Fibroblast of skin of scalp (primary cell): ENCODE data around the gene ARSG.
"Not testable (repeated sequence)": the region's sequence is repeated elsewhere in the genome, so short reads cannot be mapped to it uniquely, and the experiment has no call there.

Experiments
- DNase-seq: peaks from one replicate; pipeline ENCODE4 v3.0.0-alpha.2; 2013

The ARSG gene

DNA sequence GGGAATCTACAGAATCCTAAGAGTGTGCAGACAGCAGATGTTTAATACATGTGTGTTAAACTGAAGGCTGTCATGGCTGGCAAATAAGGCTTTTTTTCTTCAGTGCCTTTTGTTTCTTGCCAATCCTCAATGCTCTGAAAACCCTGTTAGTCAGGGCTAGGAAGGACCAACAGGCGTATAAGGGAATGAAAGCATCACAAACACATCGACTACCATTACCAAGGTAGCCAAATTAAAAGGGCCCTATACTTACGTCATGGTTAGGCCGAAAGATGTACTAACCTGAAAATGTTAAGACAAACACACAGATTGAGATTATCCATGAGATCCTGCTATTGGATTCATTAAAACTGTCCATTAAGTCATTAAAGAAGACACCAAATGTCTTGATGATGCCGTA is 13.5 kb upstream of the ARSG start:
- no peak for DNase-seq

DNA sequence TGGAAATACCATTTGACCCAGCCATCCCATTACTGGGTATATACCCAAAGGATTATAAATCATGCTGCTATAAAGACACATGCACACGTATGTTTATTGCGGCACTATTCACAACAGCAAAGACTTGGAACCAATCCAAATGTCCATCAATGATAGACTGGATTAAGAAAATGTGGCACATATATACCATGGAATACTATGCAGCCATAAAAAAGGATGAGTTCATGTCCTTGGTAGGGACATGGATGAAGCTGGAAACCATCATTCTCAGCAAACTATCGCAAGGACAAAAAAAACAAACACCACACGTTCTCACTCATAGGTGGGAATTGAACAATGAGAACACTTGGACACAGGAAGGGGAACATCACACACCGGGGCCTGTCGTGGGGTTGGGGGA is 9.3 kb upstream of the ARSG start:
- DNase-seq: not testable (repeated sequence)

DNA sequence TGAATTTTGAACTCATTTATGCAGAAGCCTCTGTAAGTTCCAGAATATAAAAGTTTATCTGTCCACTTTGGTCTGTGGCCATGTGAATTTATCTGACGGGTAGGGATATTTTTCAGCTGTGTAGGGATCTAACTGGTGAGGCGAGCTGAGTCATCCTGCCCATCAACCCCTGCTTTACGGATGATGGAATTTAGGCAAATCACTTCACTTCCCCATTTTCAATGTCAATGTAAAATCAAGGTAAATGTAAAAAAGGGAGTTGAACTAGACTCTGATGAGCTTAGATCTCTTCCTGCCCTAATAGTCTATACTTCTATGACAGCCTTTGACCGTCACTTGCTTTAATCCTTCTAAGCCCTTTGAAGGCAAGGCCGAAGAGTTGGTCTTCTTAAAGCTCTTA is 2.9 kb upstream of the ARSG start:
- no peak for DNase-seq

DNA sequence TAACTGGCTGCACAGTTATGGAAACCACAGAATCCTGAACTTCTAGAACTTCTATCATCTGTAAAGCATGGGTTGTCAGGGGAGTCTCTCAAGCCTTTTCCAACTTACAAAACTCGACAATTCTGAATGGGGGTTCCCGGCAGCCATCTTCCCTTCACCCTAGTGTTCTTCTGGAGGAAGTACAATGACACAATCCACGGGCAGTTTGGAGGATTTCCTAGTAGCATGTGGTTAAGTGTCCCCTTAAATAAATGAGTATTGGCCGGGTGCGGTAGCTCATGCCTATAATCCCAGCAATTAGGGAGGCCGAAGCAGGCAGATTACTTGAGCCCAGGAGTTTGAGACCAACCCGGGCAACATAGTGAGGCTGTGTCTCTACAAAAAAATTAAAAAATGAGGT is 2.5 kb upstream of the ARSG start:
- no peak for DNase-seq

DNA sequence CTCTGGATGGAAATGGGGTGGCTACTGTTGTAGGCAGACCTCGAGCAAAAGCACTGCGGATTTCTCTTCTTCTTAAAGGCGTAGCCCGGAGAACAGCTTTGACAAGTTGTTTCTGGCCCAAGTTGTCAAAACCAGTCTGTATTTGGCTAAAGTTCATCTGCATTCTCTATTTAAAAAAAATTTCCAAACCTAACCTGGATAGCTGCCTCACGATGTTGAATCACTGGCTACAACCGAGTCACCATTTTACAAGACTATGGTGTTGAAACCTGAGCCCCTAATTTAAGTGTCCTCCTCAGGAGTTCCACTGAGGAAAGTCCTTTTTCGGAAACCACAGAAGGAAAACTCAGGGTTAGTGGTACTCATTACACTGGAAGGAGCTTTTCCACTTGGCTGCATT is 1.8 kb upstream of the ARSG start:
- no peak for DNase-seq

DNA sequence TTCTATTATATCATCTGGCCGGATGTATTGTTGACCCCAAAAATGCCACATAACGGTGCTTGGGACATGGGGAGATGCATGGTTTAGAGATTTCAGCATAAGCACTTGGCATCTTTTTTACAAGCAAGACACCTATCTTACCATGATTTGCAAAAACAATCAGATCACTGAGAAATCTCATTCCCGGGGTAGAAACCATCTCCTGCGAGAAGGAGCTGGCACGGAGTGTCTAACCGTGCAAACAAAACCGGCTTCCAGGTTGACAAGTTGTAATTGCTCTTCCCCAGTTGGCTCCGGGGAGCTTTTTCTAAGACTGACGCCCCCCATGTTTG is 1.4 kb upstream of the ARSG start:
- DNase-seq: no peak

DNA sequence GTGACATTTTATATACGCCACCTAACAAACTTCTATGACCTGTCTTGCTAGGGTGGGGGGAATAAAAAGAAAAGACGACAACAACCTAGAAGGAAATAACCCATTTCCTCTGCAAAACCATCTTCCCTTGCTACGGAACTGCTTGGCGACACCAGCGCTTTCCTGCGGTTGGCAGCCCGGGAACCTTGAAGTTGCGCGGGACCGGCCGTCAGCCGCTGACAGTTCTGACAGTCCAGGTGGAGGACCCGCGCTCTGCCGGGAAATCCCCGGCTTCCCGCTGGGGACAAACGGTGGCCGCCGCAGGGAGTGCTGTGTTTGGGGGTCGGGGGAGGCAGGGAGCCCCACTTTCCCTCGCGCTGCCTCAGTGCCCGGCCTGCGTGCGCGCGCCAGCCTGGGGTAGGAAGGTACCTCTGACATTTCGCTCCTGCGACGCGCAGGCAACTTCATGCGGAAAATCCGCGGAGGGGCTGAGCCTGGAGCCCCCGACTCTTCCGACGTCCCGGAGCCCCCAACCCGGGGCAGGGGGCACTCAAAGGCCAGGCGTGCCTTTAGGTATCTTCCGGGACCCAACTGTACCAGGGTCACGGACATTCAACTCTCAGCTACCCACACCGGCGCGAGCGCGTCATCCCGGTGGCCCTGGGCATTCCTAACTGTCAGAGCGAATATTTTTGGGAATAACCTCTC is 884 bp upstream of the ARSG start:
- no peak for DNase-seq

DNA sequence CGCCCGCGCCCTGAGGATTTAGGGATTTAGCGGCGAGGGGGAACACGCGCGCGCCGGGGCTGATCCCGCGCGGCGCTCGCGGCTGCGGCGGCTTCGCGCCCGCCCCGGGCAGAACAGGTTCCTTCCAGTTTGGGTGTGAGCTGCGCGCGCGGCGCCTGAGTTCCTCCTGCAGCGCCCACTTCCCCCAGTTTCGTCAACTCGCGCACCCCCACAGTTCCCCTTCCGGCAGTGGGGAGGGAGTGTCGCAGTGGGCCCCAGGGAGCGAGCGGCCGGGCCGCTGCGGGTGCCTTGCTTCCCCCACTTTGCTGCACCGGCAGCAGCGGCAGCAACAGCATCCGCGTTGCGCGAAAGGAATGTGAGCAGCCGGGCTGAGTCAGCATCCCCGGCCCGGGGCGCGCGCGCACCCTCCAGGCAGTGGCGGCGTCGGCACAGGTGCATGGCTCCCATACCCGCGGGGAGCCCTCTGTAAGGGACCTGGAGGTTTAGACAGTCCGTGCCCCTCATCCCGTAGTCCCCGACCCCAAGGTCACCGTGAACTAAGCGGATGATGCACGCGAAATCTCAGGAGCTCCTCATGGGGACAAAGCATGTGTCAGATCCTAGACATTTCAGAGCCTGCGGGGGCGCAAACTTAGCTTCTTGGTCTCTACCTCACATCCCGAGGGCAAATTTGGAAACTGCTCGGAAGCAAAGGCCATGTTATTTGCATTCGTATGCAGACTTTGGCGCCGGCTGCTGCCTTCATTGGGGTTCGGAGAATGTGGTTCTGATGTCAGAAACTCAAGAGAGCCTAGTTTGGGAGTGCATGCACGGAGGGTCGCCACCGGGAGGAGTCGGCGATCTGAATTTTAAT is 767 bp downstream of the ARSG start:
- peak; percentile 50 for DNase-seq

DNA sequence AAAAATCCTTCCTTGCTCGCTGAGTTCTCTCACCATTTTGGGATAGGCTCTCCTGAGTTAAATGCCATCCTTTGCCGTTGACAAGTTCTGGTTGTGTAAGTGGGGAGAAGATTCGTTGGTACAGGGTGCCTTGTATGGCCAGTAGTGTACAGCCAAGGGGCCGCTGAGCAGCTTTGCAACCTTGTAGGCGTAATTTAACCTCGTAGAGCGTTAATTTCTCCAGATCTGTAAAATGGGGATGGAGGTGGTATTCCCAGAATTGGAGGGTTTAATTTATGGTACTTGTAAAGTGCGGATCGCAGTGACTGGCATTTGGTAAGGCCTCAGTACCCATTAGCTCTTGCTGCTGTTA is 1.4 kb downstream of the ARSG start:
- no peak for DNase-seq

DNA sequence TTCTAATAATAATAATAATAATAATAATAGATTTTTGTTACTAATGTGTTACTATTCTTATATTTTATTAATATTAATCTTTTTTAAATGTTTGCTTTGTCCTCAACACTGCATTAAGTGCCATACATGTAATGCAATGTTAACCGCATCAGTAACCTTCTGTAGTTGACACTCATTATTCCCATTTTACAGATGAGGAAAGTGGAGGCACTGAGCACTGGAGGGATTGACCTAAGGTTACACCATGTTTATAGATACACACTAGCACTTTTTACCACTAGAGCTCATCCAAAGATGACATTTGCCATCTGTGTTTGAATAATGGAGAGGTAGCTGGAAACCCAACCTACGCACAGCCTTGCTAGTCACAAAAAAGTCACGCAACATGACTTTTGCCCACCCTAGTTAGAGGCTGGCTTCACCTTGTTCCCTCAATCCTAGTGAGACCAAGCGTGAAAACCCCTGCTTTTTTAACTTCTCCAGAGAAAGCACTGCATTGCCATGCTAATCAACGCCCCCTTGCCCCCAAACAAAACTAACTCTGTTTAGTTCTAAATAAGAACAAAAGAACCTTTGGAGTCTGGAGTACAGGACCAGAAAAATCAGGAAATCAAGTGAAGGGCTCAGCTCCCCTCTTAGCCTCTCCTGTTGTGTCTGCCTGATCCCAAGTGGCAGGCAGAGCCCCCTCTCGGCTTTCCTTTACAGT is 2.3 kb downstream of the ARSG start:
- DNase-seq: no peak

DNA sequence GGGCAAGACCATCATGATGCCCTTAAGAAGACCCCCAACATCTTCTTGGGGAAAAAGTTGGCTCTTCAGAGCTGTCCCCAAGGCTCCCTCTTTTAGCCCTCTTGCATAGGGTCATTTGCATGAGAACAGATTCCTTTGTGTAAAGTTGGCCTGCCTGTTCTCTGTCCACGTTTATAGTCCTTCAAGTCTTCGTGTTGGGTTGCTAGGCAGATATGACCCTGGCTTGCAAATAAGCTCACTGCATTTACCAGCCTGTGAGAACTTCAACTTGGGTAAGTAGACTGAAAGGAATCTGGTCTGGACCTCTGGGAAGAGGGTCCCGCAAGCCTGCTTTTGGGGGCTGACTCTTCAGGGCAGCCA is 2.9 kb downstream of the ARSG start:
- no peak for DNase-seq

DNA sequence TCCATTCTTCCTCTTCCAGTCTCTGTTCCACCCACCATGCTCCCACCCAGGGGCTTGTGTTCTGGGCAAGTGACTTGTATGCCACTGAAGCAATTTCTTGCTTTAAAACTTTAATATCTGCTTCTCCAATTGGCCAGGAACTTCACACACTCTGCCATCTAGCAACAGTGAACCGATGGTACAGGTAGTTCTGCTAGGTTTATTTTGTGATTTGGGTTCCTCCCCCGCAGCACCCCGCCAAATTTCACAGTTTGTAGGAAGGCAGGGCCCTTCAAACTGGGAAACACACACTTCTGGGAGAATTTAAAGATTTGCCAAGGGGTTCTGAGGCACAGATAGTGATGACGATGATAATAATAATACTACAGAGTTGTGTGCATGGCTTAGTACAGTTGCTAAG is 3.3 kb downstream of the ARSG start:
- DNase-seq: no peak

DNA sequence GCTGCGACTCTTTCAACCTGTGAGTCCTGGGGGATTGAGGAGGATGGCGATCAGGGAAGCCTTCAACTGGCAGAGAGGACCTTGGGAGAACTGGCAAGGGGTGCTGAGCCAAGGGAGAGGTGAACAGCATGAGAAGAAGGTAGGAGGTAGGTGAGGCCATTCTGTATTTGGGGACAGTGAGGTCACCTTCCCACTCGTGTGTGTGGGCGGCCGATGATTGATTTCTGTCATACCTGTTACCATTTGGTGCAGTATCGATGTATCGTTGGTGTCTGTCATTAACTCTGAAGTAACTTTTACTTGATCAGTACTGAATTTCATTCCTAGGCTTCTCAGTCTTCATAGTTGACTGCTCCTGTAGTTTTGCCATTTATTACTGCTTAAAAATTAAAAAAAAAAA is 3.8 kb downstream of the ARSG start:
- DNase-seq: no peak

DNA sequence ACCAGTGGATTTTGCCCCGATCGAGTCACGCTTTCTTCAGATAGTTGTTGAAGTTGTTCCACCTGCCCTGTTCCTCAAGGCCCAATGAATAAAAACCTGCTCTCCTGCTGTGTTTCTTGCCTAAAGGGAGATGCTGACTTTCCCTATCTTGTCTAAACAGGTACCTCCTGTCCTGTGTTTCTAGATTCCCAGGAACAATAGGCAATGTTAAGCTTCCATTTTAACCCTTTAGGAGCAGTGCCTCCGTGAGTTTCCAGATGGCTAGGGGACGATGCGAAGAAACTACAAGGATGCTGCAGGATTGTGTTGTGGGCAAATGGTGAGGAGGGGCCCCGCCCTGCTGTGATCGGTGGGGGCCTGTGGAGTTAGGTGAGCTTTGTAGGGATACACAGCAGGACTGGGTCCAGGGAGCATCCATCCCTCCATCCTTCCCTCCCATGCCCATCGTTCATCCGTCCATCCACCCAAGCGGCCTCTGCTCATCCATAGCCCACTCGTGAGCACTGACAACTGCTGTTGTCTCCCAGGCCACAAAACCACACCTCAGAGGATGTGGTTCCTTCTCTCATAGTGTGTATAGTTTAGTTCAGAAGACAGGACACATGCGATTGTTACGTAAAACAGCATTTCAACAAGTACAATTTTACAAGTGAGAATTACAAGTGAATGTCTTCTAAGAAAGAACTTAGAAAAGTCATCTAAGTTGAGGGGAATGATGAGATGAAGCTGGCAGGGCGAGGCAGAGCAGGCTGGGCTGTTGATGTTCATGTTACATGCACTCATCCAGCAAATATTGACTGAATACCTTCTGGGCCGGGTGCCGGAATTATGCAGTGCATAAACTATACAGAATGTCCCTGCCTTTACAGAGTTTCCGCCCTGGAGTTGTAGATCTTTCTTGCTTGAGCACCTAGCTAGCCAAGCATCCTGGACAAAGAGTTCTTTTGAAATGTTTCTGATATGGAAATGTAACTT is 5.2 kb downstream of the ARSG start:
- DNase-seq: no peak

DNA sequence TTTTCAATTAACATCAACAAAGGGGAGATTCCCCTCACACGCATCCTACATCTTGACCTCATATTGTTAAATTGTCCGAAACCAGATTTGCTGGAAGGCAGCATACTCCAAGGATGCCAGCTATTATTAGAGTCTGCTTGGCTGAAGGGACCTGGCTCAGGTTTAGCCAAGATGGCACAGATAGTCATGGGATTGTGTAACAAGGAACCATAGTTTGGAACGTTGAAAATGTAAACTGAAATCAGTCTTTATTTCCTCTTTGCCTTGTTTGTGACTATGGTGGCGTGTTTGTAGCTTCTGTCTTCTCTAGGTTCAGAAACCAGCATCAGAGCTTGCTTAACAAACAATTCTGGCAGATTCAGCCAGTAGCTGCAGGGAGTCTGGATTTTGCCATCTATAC is 5.9 kb downstream of the ARSG start:
- no peak for DNase-seq

DNA sequence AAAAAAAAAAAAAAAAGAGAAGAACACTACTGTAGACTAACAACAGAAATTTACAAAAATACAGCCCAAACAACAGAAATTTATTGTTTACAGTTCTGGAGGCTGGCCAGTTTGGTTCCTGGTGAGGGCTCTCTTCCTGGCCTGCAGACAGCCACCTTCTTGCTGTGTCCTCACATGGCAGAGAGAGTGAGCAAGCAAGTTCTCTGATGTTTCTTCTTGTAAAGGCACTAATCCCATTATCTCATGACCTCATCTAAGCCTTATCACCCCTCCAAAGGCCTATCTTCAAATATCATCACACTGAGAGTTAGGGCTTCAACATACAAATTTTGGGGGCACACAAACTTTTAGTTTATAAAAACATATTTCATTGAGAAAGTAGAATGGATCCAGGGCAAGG is 7.3 kb downstream of the ARSG start:
- no peak for DNase-seq

DNA sequence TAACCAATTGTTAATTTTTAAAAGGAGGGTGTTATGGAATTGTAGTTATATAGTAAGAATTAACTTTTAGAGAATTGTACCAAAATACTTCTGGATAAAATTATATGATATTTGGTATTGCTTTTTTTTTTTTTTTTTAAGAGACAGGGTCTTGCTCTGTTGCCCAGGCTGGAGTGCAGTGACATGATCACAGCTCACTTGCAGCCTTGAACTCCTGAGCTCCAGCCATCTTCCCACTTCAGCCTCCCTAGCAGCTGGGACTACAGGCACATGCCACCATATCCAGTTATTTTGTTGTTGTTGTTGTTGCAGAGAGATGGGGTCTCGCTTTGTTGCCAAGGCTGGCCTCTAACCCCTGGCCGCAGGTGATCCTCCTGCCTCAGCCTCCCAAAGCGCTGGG is 8.5 kb downstream of the ARSG start:
- DNase-seq: no peak

DNA sequence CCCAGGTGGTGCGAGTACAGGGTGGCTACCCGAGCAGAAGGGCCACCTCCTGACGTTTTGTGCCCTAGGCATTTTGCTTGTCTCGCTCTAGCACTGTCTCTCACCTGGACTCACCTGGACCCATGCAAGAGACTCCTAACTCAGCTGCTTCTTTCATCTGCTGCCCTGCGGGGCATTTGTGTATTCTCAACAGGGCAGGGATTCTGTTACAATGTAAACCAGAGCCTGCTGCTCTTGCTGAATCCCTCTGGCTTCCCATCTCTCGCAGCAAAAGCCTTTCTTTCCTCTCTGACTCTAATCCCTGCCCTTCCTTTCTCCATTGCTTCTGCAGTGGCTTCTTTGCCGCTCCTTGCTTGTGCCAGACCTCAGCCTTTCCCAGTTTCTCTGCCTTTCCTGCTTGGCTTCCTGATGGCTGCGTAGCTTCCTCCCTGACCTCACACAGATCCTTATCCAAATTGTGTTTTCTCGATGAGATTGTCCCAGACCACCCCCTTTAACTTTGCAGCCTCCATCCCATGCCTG is 10.2 kb downstream of the ARSG start:
- DNase-seq: no peak

DNA sequence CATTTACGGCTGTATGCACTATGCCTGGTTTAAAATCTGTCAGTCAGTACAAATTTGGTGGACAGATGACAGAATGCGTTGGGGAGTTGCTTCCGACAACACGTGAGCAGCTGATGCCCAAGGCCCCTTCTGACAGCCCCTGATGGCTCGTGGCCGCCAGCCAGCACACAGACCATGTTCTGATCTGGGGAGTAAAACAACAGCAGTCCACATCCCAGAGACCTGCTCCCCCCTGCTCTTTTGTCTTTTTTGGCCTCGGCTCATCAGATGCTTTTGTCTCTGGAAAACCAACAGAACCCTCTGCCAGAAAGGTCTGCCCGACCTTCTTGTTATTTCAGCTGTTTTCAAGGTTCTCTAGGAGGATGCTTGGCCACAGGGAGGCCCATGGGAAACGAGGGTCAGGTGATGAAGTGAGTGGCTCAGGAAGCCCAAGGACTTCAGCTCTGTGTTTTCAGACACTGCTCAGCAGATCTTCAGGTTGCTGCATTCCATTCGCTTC is 10.8 kb downstream of the ARSG start:
- no peak for DNase-seq

DNA sequence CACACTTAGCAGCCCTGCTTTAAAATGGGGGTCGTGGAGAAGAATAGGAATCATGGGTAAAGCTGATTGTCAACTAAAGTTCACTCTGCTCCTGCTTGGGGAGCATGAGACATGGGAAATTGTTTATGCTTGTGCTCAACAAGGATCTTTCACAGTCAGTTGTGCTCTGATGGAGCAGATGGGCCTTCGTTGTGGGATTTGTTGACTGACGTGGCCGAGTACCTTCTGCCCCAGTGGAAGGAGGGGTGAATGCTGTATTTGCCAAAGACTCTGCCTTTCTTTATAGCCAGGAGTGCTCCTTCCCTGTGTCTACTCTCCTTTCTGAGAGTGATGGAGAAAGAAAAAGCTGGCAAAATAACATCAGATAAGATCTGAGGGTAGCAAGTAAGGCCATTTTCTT is 11.4 kb downstream of the ARSG start:
- no peak for DNase-seq

DNA sequence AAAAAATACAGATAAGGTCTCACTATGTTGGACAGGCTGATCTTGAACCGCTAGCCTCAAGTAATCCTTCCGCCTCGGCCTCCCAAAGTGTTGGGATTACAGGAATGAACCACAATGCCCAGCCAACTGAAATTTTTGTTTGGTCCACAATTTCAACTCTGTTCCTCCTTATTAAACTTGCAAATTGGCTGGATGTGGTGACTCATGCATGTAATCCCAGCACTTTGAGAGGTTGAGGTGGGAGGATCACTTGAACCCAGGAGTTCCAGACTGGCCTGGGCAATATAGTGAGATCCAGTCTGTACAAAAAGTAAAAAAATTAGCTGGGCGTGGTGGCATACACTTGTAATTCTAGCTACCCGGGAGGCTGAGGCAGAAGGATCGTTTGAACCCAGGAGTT is 13.4 kb downstream of the ARSG start:
- no peak for DNase-seq

DNA sequence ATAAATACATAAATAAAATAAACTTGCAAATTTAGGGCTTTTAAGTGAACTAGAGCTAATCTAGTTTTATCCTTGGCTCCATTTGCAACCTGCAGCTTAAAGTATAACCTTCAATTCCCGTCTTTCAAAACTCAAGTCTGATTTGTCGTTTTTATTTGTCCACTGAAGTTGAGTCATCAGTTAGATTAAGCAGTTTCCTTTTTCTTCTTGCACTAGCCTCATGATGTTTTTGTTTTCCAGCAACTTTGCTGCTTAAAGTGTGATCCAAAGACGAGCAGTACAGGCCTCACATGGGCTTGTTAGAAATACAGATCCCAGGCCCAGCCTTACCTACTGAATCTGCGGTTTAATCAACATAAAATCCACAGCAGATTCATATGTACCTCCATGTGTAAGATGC is 13.8 kb downstream of the ARSG start:
- DNase-seq: no peak
